Measurements from ENCODE around the gene TULP3. TPM values are rescaled to one million over a fixed set of nuclear protein-coding genes. Genes with fewer than 3 reads are reported as not detected.

TULP3 gene
- total and polyA plus RNA-seq, 7 donors: 3.9 to 9.1 (median 7.1) TPM

DNA sequence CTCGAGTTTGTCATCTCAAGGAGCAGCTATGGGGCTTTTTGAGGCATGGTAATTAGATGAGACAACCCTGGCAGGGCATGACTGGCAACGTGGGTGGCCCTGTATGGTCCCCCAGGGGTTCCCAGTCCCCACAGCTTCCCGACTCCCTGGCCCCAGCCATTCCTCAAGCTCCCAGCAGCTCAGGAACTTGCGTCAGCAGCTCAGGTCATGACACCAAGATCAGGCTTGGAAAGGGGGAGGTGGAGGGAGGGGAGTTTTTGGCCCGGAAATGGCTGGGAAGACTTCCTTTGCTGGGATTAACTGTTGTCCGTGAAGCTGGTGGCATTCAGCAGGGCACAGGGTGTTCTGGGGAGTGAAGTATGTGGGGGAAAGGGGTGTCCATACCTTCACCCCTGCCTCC lies 45.4 kb upstream of the TULP3 start:
- Histone ChIP-seq H3K27me3 (ENCODE audit: insufficient read depth in 3 of 3, low read length in 2 of 3) (no peaks in the 10 kb centered on the region), H3K9me3 (no peaks in the 10 kb centered on the region), H3K4me3 (no peak overlapping the region), H3K27ac (peak overlapping the region; percentile 36), H3K4me1 (peaks cover 6% of the 10 kb centered on the region), H3K36me3 (ENCODE audit: insufficient read depth in 1 of 2, low read depth in 1 of 2) (peaks cover 5 to 20% of the 10 kb centered on the region in 2 donors)
- ATAC-seq (peak in 2 of 4 donors; percentile 30 to 35), DNase-seq (no peak)
- intact Hi-C loops (cut with DNase I): no loop called here
- 22 to 32% (median 26%) methylated on average over 6 of the region's 6 CpGs for WGBS, 3 donors
- TF ChIP-seq, protein P1, sequence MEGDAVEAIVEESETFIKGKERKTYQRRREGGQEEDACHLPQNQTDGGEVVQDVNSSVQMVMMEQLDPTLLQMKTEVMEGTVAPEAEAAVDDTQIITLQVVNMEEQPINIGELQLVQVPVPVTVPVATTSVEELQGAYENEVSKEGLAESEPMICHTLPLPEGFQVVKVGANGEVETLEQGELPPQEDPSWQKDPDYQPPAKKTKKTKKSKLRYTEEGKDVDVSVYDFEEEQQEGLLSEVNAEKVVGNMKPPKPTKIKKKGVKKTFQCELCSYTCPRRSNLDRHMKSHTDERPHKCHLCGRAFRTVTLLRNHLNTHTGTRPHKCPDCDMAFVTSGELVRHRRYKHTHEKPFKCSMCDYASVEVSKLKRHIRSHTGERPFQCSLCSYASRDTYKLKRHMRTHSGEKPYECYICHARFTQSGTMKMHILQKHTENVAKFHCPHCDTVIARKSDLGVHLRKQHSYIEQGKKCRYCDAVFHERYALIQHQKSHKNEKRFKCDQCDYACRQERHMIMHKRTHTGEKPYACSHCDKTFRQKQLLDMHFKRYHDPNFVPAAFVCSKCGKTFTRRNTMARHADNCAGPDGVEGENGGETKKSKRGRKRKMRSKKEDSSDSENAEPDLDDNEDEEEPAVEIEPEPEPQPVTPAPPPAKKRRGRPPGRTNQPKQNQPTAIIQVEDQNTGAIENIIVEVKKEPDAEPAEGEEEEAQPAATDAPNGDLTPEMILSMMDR (IDR thresholded peaks at IDR 0.05): no peak

GRCh38 chr12:2851931-2852330 lies 38.8 kb upstream of the TULP3 start:
- no peaks in the 10 kb centered on the region for H3K27me3 ChIP-seq (ENCODE audit: insufficient read depth in 3 of 3, low read length in 2 of 3)
- H3K36me3 ChIP-seq (ENCODE audit: insufficient read depth in 1 of 2, low read depth in 1 of 2): no peaks in the 10 kb centered on the region
- H3K9me3 ChIP-seq: no peaks in the 10 kb centered on the region
- intact Hi-C loops (cut with DNase I): loop anchor here (5.0 to 10.0 kb wide), 3 partner anchors 190 to 423 kb away; no protein-coding TSS in a partner anchor
- H3K27ac ChIP-seq: no peak overlapping the region
- ATAC-seq (no peak), DNase-seq (no peak)
- TF ChIP-seq, protein P1 (IDR thresholded peaks at IDR 0.05): no peak
- H3K4me3 ChIP-seq: no peak overlapping the region
- H3K4me1 ChIP-seq: no peaks in the 10 kb centered on the region
- 89 to 94% (median 92%) methylated on average over 3 of the region's 3 CpGs for WGBS, 3 donors

DNA sequence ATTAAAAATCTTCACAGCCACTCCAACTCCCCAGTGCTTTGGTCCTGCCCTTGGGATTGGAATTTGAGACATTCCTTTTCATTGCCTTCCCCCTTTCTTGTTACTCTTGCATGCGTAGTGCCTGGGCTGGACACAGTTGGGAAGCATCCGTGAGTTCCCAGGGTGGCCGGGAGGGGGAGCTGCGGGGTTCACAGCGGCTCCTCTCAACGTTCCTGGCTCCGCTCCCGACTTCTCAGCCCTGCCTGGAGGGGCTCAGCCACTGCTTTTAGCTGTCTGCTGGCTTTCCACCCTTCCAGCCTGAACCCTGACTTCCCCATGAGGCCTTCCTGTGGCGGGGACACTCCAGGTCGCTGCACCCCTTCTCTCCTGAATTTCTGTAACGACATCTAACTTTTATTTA lies 37.1 kb upstream of the TULP3 start:
- no peaks in the 10 kb centered on the region for H3K36me3 ChIP-seq (ENCODE audit: insufficient read depth in 1 of 2, low read depth in 1 of 2)
- no peak overlapping the region for H3K4me3 ChIP-seq
- intact Hi-C loops (cut with DNase I): loop anchor here (2.0 to 10.0 kb wide), 4 partner anchors 91 to 421 kb away; no protein-coding TSS in a partner anchor
- peaks cover 5% of the 10 kb centered on the region for H3K4me1 ChIP-seq
- H3K27ac ChIP-seq: no peak overlapping the region
- TF ChIP-seq, protein P1 (IDR thresholded peaks at IDR 0.05): peak; percentile 83
- no peaks in the 10 kb centered on the region for H3K9me3 ChIP-seq
- no peaks in the 10 kb centered on the region for H3K27me3 ChIP-seq (ENCODE audit: insufficient read depth in 3 of 3, low read length in 2 of 3)
- 17 to 18% (median 17%) methylated on average over 11 of the region's 11 CpGs for WGBS, 3 donors
- ATAC-seq (peak; percentile 83 to 92 (median 88)), DNase-seq (peak; percentile 84 to 91)

- DNase-seq (no peak), ATAC-seq (no peak)
- intact Hi-C loops (cut with DNase I): loop anchor here (2.0 to 10.0 kb wide), 4 partner anchors 90 to 420 kb away; no protein-coding TSS in a partner anchor
- H3K36me3 ChIP-seq (ENCODE audit: insufficient read depth in 1 of 2, low read depth in 1 of 2): no peaks in the 10 kb centered on the region
- TF ChIP-seq, protein P1 (IDR thresholded peaks at IDR 0.05): no peak
- 90 to 93% (median 90%) methylated on average over 25 of the region's 25 CpGs for WGBS, 3 donors
- H3K4me1 ChIP-seq: peaks cover 5% of the 10 kb centered on the region
- no peaks in the 10 kb centered on the region for H3K27me3 ChIP-seq (ENCODE audit: insufficient read depth in 3 of 3, low read length in 2 of 3)
- no peak overlapping the region for H3K4me3 ChIP-seq
- no peak overlapping the region for H3K27ac ChIP-seq
- H3K9me3 ChIP-seq: no peaks in the 10 kb centered on the region
These were observed 35.8 kb upstream of the TULP3 start for GRCh38 chr12:2854669-2855453.
